Measurements from ENCODE around the gene CCDC177. TPM values are rescaled to one million over a fixed set of nuclear protein-coding genes. Genes with fewer than 3 reads are reported as not detected.
"Not testable (repeated sequence)": the region's sequence is repeated elsewhere in the genome, so short reads cannot be mapped to it uniquely, and the experiment has no call there.

The CCDC177 gene
- total and polyA plus RNA-seq, 2 experiments from 2014 or later, result not detected

DNA sequence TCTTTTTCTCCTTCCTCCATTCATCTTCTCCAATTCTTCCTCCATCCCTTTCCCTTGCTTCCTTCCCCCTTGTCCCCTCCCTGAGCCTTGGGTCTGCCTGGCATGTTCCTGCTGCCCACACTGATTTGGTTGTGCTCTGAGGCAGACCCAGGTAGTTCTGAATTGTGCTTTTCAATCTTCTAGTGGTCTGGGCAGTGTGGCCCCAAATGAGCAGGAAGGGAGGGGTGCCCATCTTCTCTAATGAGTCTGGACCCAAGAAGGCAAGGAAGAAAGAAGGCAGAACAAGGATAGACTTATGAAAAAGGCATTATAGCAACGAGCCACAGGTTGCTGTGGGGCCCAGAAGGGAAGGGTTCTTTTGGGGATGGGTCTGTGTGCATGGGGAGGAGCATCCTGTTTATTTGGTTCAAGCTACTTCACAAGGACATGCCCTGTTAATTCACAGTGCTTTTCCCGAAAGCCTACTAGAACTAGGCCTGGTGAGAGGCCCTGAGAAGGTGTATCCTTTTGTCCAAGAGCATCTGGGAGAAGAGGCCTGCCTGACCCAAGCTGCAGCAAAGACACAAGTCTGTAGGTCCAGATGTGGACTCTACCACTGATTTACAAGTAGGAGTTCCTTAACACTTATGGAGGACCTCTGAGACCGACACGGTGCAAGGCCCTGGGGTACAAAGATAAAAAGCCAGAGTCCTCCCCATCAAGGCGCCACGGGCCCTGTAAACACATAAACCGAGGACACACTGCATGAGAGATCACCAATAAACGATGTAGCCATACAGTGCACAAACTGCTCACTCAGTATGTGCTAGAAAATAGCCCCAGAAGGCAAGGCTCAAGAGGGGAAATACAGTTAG is 35.6 kb upstream of the CCDC177 start:
- no peaks in the 10 kb centered on the region for H3K36me3 ChIP-seq
- no peak for DNase-seq (ENCODE audit: low read depth in 1 of 2, low spot score in 1 of 2)
- H3K27me3 ChIP-seq, result no peaks in the 10 kb centered on the region
- peak overlapping the region; percentile 90 for H3K4me3 ChIP-seq
- TF ChIP-seq, protein P1, sequence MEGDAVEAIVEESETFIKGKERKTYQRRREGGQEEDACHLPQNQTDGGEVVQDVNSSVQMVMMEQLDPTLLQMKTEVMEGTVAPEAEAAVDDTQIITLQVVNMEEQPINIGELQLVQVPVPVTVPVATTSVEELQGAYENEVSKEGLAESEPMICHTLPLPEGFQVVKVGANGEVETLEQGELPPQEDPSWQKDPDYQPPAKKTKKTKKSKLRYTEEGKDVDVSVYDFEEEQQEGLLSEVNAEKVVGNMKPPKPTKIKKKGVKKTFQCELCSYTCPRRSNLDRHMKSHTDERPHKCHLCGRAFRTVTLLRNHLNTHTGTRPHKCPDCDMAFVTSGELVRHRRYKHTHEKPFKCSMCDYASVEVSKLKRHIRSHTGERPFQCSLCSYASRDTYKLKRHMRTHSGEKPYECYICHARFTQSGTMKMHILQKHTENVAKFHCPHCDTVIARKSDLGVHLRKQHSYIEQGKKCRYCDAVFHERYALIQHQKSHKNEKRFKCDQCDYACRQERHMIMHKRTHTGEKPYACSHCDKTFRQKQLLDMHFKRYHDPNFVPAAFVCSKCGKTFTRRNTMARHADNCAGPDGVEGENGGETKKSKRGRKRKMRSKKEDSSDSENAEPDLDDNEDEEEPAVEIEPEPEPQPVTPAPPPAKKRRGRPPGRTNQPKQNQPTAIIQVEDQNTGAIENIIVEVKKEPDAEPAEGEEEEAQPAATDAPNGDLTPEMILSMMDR (IDR thresholded peaks at IDR 0.05; ENCODE audit: low read depth, low read length), result no peak
- peak overlapping the region; percentile 79 for H3K27ac ChIP-seq
- H3K4me1 ChIP-seq (ENCODE audit: low read depth), result peaks cover 36% of the 10 kb centered on the region
- no peaks in the 10 kb centered on the region for H3K9me3 ChIP-seq (ENCODE audit: low read depth)

DNA sequence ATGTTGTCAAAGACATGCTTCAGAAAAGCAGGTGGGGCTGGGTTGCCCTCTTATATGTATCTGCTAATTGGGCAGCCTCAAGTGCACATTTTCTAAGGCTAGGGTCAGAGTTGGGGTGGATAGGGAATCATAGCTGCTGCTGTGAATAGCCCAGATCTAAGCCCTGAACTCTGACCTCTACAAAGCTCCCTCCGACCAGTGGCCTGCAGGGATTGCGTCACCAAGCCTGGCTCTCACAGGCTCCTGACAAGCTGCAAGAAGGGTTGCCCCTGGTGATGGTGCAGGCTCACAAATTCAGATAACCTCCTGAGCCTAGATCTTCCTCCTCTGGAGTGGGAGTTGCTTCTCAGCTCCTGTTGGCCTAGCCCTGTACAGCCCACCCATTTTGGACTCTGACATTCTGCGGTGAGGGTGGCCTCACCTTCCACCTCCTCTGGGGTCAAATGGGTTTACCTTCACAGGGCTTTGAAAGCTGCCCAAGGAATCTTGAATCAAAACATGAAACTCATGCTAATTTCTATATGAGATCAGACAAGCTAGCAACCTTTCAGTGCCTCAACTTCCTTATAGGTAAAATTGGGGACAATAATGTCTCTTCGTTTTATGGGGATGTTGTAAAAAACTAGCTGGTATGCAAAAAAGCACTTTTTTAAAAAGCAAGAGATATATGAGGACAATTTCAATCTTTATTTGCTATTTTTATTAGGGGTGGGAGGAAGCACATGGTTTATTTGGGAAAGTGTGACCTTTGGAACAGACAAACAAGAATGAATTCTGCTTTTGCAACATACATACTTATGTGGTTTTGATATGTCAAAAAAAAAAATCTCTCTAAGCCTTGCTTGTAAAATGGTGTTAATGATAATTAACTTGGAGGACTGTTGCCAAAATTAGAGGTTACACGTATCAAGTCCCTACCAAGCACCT is 31.9 kb upstream of the CCDC177 start:
- peak overlapping the region; percentile 57 for H3K27ac ChIP-seq
- DNase-seq (ENCODE audit: low read depth in 1 of 2, low spot score in 1 of 2), result peak in 1 of 2 donors; percentile 36
- TF ChIP-seq, protein P1 (IDR thresholded peaks at IDR 0.05; ENCODE audit: low read depth, low read length), result no peak

DNA sequence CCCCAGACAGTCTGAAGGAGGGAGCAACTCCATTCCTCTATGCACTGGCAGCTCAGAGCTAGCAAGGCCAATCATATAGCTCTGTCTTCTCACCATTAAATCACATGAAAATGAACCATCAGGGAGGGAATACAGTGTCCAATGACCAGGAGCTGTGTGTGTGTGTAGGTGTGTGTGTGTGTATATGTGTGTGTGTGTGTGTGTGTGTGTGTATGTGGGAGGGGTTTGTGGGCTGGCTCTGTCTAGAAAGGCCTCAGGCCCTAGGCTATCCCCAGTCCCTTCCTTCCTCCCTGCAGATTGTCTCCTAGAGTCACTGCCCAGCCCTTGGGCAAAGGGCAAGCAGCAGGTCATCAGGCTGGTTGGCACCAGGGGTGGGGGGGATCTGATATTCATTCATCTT is 31.1 kb upstream of the CCDC177 start:
- H3K27ac ChIP-seq, result peak overlapping the region; percentile 57

More for the DNA sequence above, 31.9 kb upstream of the CCDC177 start:
- no peaks in the 10 kb centered on the region for H3K9me3 ChIP-seq (ENCODE audit: low read depth)
- no peak overlapping the region for H3K4me3 ChIP-seq
- H3K36me3 ChIP-seq, result no peaks in the 10 kb centered on the region
- H3K4me1 ChIP-seq (ENCODE audit: low read depth), result peaks cover 16% of the 10 kb centered on the region
- no peaks in the 10 kb centered on the region for H3K27me3 ChIP-seq

DNA sequence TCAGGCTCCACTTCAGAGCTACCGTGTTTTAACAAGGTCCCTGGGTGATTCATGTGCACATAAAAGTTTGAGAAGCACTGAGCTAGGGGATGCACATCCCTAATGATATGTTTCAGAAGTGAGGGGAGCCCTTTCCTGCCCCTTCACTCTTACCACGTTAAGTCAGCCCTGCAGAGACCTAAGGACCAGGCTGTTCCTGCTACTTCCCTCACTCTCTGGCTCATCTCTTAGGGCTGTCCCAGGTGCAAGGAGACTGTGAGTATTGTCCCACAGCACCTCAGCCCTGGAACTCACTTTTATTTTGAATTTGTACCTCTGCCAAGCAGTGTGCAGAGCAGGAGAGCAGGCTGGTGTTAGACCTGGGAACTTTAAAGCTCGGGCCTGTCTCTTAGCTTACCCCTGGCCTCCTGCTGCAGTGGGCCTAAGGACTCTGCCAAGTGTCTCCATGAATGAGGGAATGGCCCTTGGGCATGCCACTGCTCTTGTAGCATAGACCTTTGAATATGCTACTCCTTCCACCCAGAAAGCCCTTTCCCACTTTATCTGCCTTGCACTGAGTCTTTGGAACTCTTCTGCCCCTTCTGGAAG is 25.7 kb upstream of the CCDC177 start:
- Histone ChIP-seq H3K4me3 (no peak overlapping the region), H3K36me3 (no peaks in the 10 kb centered on the region), H3K9me3 (ENCODE audit: low read depth) (no peaks in the 10 kb centered on the region), H3K27me3 (no peaks in the 10 kb centered on the region), H3K27ac (no peak overlapping the region), H3K4me1 (ENCODE audit: low read depth) (no peaks in the 10 kb centered on the region)
- TF ChIP-seq, protein P1 (IDR thresholded peaks at IDR 0.05; ENCODE audit: low read depth, low read length), result no peak
- DNase-seq (ENCODE audit: low read depth in 1 of 2, low spot score in 1 of 2), result no peak

More for the DNA sequence above, 31.1 kb upstream of the CCDC177 start:
- TF ChIP-seq, protein P1 (IDR thresholded peaks at IDR 0.05; ENCODE audit: low read depth, low read length), result no peak
- DNase-seq (ENCODE audit: low read depth in 1 of 2, low spot score in 1 of 2), result no peak
- H3K36me3 ChIP-seq, result no peaks in the 10 kb centered on the region
- peaks cover 16% of the 10 kb centered on the region for H3K4me1 ChIP-seq (ENCODE audit: low read depth)
- no peaks in the 10 kb centered on the region for H3K27me3 ChIP-seq
- H3K4me3 ChIP-seq, result no peak overlapping the region
- no peaks in the 10 kb centered on the region for H3K9me3 ChIP-seq (ENCODE audit: low read depth)

DNA sequence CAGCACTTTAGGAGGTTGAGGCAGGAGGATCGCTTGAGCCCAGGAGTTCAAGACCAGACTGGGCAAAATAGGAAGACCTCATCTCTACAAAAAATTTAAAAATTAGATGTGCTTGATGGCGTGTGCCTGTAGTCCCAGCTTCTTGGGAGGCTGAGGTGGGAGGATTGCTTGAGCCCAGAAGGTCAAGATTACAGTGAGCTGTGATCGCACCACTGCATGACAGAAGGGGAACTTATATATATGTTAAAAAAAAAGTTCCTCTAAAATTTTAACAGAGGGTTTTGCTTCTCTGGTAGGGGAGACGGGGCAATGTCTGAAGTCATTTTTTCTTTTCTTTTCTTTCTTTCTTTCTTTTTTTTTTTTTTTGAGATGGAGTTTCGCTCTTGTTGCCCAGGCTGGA is 24.8 kb upstream of the CCDC177 start:
- H3K9me3 ChIP-seq (ENCODE audit: low read depth), result not testable (repeated sequence)

More for the DNA sequence above, 24.8 kb upstream of the CCDC177 start:
- H3K27me3 ChIP-seq; H3K4me3 ChIP-seq; H3K27ac ChIP-seq; H3K36me3 ChIP-seq; DNase-seq (ENCODE audit: low read depth in 1 of 2, low spot score in 1 of 2); H3K4me1 ChIP-seq (ENCODE audit: low read depth): not testable (repeated sequence)
